NB4 (cell line): ENCODE measurements around the gene NLGN4X.

Experiments
- POLR2A ChIP-seq: IDR thresholded peaks from 2 replicates; pipeline ENCODE4 v1.6.1; 2011; ENCODE audit warnings: mild to moderate bottlenecking; ENCODE audit not compliant: insufficient read length; ENCODE audit errors: extremely low read depth
- TF ChIP-seq, protein P1 (sequence below): IDR thresholded peaks from one replicate; pipeline ENCODE4 v1.5.1; 2012; ENCODE audit warnings: low read depth, low read length

DNA sequence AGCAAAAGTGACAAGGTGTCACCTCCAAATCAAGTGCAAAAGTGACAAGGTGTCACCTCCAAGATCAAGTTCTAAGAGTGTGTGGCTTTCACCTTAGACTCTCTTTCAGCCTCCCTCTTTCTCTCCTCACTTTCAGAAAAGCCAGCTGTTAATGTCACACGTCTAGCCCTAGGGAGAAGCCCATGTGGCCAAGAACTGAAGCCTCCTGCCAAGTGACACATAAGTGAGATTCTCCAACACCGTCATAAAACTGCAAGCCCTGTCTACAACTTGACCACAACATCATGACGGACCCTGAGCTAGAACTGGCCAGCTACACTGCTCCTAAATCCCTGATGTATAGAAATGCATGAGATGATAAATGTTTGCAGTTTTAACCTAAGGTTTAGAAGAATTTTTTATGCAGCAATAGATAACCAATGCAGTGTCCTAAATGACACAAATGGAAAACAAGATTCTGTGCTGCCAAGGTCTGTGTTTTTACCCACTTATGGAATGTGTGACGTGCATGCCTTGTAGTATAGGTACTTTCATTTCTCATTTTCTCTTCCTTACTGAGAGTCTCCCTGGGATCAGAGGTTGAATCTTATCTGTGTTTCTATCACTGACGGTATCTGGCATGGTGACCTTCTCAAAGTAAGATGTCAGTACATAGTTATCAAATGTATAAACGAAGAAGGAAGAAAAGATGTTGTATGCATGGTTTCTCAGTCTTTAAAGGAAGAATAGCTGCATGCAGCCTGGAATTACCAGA is 25.0 kb downstream of the NLGN4X start:
- TF ChIP-seq POLR2A: no peak
- TF ChIP-seq, protein P1, sequence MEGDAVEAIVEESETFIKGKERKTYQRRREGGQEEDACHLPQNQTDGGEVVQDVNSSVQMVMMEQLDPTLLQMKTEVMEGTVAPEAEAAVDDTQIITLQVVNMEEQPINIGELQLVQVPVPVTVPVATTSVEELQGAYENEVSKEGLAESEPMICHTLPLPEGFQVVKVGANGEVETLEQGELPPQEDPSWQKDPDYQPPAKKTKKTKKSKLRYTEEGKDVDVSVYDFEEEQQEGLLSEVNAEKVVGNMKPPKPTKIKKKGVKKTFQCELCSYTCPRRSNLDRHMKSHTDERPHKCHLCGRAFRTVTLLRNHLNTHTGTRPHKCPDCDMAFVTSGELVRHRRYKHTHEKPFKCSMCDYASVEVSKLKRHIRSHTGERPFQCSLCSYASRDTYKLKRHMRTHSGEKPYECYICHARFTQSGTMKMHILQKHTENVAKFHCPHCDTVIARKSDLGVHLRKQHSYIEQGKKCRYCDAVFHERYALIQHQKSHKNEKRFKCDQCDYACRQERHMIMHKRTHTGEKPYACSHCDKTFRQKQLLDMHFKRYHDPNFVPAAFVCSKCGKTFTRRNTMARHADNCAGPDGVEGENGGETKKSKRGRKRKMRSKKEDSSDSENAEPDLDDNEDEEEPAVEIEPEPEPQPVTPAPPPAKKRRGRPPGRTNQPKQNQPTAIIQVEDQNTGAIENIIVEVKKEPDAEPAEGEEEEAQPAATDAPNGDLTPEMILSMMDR: no peak
